Hypothalamus (tissue), 51 donors: ENCODE data around the gene PARVA.

Source experiments
- DNase-seq, 51 donors: peaks; one replicate each; lab custom pipeline; 2025; lab: John Stamatoyannopoulos, UW

PARVA gene

DNA sequence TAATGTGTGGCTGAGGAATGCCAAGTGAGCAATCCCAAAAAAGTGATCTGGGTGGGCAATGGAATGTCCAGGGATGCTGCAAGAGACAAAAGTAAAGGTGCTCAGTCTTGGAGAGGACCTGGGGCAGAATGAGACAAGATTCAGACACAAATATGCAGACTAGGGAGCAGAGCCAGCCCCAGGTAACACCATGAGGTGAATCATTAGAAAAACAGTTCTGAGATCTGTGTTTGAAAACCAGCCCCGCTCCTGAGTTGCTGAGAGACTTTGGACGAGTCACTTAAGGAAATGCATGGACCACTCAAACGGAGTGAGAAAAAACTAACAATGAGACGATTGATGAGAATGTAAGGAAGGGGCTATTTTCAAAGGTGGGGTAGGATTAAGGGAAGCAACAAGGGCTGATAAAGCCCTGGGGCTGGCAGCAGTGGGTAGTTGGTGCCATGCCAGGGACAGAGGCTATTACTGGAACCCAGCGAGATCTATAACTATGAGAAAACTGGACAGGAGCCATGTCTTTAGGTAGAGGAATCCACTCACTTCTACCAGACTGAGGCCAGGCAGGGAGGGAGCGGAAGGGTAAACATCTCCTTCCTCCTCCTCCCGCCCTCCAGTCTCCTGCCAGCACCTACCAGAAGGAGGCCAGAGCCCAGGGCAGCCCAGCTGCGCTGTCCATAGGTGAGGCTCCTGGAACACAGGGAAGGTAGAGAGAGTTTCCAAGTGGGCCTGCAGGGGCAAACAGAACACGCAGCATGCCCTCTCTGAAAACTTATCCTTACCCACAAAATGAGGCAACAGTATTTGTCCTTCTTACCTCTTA lies 166.4 kb downstream of the PARVA start:
- DNase-seq, result no peak

DNA sequence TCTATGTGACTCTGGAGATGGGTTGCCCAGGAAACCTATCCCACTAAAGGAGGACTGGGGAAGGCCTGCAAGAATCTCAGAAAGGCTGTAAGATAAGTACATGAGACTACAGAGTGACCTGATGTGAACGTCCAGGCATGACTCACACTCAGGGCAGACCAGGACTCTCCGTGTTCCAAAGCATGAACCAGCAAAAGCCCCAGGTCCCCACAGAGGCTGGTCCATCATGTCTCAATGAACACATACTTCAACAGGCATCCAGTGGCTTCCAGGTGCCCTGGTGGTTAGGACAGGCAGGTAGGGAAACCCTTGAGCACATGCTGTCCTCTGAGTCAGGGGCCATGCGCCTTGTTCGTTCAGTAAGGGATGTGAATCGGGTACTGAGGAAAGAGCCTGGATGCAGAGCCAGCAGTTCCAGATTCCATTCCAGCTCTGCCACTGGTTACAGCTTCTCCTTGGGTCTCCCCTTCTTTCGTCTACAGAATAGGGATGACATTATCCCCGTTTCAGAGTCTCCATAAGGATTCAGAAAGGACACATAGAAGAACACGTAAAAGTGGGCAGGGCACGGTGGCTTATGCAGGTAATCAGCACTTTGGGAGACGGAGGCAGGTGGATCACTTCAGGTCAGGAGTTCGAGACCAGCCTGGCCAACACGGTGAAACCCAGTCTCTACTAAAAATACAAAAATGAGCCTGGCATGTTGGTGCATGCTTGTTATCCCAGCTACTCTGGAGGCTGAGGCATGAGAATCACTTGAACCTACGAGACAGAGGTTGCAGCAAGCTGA lies 167.8 kb downstream of the PARVA start:
- no peak for DNase-seq

DNA sequence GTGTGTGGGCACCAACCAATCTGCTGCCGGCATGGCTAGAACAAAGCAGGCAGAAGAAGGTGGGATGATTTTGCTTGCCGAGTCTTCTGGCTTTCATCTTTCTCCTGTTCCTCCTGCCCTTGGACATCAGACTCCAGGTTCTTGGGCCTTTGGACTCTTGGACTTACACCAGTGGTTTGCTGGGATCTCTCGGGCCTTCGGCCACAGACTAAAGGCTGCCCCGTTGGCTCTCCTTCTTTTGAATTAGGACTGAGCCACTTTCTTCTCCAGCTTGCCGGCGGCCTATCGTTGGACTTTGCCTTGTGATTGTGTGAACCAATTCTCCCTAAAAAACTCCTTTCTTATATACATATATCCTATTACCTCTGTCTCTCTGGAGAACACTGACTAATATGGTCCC lies 168.8 kb downstream of the PARVA start:
- DNase-seq, result no peak

DNA sequence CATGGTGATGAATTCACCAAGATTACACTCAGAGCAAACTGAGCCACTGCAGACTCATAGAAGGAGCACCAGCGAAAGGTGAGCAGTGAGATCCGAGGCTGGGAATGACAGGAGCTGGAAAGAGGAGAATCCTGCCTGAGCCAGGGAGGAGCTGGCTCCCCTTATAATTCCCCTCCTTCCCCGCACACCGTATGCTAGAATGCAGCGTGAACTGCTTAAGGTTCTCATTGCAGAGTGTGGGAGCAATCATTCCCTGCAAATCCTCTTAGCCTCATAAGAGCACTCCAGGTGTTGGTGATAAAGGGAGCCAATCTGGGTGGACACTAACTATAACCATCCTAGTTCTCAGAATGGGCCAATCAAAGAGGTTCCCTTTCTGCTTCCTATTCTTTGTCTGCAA lies 169.3 kb downstream of the PARVA start:
- DNase-seq, result no peak

DNA sequence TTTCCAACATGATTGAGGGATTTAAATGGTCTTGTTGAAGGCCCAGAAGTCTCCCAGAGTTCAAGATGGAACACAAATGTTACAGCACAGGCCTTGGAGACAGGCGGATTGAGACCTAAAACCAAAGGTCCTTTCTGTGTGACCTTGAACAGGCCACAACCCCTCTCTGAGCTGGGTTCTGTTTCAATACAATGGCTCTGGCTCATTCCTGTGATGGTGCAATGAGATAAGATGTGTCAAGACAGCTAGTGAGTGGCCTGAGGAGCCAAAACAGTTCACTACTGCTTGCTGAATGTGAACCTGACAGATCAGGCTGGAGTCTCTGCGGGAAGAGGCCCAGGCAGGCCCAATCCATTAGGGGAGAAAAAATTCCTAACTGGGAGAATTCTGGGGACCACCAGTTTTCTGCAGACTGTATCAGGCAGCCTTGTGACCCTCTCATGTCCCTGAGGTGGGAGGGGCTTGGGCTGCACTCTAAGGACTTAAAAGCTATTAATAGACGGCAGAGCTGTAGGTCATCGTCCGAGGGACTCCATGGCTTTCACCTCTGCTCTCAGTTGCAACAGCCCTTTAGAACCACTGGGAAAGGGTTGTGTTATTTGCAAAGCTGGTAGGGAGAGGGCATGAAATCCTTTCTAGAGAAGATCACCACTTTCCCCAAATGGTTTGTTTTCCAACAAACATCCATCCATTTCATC lies 170.7 kb downstream of the PARVA start:
- no peak for DNase-seq

DNA sequence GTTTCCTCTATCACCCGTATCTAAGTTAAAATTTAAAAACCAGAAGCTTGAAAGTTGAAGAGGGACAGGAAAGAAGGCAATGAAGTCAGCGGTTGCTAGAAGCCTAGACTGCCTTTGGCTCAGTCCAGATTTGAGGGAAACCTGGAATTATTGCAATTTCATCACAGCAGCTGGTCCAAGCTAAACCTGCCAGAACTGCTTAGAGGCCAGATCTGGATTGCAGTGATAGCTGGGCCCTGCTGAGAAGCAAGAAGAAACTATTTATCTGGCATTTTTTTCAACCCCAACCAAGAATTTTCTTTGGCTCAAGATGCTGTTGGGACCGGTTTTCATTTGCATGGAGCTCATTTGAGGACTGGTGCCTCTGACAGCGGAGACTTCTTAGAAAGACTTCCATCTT lies 175.3 kb downstream of the PARVA start:
- DNase-seq, result no peak

DNA sequence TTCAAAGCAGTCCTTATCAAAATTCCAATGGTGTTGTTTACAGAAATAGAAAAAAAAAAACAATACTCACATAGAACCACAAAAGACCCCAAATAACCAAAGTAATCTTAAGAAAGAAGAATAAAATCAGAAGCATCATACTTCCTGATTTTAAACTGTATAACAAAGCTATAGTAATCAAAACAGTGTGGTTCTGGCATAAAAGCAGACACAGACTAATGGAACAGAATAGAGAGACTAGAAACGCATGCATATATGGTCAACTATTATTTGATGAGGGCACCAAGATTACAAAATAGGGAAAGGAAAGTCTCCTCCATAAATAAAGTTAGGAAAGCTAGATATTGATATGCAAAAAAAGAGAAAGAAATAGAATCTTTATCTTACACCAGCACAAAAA lies 176.8 kb downstream of the PARVA start:
- DNase-seq, result no peak

DNA sequence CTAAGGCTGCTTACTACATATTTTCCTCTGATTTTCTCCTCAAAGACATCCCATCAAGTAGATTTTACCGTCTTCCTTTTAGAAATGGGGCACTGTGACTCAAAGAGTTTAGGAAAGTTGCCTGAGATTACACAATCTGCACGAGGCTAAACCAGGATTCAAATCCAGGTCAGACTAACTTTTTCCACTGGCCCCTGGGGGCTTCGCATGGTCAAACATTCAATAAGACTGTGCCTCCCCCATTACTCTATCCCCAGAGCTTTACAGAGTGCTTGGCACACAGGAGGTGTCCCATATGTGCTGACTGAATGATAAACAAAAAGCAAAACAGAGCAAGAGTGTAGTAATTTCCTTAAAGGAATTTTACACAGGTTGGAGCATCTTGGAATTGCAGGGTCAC lies 178.8 kb downstream of the PARVA start:
- no peak for DNase-seq

DNA sequence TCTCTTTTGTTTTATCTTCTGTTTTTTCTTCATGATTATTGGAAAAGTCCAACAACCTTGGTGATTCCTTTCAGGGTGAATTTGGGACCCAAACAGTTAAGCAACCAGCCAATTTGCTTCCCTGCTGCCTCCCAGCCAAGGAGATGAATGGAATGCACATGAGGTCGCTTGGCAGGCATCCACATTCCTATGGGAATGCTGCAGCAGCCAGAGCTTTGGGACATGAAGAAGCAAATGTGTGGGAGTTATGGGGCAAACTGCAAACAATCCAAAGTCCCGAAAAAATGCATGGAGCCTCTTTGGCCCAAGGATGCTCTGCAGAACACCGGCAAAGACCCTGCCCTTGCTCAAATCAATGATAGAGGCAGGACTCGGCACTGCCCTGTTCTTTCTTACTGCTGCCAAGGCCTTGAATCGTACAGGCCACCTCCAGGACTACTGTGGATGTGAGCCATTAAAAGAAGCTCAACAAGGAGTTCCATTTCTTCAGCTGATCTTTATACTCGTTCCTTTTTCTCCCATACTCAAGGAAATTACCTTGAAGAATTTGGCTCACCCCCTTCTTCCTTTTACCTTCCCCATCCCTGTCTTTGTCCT lies 179.5 kb downstream of the PARVA start:
- peak in 4 of 51 donors; percentile 3 to 5 (median 4) for DNase-seq

DNA sequence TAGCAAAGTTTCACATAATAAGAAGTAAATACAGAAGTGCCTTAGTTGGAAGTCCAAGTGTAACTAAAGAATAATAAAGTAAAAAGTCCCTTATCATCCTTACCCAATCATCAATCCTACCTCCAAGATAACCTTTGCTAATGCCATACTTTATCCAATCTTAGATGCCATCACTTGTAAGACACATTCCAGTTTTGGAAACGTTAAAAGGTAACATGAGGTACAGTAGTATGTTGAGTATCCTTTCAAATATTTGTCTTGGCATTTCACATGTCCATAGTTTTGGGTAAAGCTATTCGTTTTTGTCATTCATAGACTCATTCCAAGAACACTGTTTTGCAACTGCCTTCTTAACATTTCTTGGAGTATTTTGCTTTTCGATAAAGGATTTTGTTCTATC lies 181.6 kb downstream of the PARVA start:
- no peak for DNase-seq

DNA sequence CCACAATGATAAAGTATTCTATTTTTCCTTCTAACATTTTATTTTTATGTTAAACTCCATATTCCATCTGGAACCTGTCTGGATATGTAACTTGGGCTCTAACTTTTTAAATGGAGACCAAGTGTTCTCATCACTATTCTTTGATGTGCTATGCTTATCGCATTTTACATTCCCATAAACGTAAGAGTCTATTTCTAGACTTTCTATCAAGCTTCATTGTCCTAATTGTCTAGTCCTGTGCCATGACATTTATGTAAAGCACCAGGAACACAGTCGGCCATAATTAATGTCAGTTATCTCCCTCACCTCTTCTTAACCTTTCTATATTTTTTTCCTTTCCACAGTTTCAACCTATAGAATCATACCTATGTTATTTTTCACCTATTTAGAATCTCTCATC lies 183.0 kb downstream of the PARVA start:
- no peak for DNase-seq

DNA sequence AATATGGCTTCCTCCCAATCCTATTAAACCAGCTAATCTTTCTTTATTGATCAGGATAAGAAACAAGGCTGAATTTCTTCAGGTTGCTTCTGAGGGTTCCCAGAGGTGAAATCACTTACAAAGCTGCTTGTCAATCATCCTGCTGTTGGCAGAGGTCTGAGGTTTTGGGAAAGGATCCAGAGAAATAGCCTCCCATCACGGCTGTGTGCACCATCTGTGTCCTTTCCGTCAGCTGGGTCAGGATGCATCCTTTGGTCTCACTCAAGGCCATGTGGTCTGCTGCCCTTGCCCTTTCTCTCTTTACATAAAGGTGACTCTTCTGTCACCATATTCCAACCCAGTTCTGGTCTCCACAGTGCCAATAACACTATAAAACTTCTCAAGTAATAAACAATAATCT lies 183.5 kb downstream of the PARVA start:
- DNase-seq, result no peak

DNA sequence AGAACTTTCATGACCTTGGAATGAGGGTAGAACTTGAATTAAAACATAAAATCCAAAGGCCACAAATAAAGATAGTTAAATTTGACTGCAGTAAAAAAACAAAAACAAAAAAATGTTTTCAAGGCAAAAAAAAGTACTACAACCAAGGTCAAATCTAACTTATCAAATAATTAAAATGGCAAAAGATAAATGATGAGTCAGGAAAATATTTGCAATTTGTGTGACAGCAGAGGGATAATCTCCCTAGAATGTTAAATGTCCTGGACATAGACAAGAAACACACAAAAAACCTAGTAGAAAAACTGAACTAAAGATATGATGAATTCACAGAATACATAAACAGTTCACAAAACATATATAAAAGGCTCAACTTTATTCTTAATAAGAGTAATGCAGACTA lies 186.6 kb downstream of the PARVA start:
- no peak for DNase-seq

DNA sequence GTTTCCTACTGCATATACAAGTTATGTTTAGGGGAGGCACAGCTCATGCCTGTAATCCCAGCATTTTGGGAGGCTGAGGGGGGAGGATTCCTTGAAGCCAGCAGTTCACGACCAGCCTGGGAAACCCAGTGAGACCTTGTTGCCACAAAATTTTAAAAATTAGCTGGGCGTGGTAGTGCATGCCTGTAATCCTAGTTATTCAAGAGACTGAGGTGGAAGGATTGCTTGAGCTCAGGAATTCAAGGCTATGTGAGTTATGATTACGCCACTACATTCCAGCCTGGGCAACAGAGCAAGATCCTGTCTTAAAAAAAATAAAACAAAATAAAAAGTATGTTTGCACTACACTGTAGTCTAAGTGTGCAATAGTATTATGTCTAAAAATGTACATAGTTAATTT lies 188.0 kb downstream of the PARVA start:
- DNase-seq, result no peak

DNA sequence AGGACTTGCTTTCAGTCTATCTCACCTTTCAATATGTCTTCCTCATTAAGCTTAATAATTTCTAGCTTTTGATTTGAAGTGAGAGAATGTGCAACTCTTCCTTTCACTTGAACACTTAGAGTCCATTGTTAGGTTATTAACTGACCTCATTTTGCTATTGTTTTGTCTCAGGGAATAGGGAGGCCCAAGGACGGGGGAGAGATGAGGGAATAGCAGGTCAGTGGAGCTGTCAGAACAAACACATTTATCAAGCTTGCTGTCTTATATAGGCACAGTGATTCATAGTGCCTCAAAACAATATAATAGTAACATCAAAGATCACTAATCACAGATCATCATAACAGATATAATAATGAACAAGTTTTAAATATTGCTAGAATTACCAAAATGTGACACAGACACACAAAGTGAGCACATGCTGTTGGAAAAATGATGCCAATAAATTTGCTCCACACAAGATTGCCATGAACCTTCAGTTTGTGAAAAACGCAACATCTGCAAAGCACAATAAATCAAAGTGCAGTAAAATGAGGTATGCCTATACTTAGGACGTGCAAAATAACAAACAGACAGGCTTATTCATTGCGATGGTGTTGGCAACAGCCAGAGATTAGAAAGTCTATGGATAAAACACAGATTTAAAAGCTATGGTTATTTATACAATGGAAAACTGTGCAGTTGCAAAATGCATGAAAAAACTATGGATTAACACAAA lies 190.5 kb downstream of the PARVA start:
- DNase-seq, result no peak

DNA sequence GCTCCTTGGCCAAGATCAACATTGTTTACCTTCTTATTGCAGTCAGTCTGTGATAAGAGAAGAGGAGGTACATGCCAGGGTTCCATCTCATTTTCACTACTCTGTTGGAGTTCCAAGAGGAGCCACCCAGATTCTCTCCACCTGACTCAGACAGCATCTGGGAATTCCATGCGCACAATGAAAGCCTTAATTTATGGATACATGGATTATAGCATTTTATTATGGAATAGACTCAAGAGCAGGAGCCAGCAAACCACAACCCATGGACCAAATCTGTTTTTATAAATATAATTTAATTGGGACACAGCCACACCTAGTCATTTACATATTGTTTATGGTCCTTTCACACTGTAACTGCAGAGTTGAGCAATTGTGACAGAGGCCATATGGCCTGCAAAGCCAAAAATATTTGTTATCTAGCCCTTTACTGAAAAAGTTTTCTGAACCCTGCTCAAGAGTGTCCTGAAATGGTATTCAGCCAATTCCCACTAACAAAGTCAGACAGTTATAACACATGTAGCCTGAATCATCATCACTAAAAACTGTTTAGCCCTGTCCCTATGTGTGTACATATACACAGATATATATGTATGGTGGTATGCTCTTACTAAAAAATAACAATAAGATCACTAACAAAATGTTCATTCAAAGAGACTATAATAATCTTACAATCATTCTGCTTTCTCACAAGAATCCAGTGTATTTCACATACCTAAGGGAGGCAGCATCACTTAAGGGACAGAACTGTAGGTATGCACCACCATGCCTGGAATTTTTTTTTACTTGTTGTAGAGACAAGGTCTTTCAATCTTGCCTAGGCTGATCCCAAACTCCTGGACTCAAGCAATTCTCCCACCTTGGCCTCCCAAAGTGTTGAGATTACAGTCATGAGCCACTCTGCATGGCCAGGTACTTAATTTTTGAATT lies 192.4 kb downstream of the PARVA start:
- no peak for DNase-seq

DNA sequence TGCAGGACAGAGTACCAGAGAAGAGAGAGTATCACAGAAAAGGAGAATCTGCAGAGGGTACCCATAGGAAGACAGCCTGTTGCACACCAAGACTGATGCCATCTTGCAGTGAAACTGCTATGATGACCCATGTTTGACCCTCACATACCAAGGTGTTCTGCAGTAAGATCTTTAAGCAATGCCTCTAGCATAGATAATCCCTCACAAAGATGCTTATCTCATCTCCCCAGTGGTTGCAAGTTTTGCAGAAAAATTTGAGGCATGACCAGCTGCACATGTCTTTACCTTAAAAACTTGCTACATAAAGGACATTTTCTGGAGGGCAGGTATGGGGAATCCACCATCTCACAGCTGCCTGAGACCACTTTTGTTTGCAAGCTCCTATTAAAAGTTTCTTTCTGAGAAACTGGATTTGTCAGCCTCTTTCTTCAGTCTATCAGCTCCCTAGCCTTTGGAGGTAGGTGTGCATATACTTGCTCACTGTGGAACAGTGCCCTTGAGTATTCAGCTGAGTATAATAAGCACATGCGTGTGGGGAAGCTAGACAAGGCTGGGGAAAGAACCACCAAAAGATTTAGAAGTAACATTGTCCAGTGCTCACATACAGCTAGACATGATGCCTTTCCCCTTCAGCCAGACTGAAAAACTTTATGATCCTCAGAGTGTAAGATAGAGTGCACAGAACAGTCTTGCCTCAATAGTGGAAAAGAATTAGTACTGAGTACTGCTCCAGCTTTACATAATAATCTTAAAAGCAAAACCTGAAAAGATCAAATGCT lies 196.5 kb downstream of the PARVA start:
- DNase-seq, result no peak
